HL-60/S4 (cell line): Measurements from ENCODE around the gene SNX8.

Experiments
- in situ Hi-C: fragments of 300-500 bp; cut with MboI; formaldehyde crosslinking; loops from 2 replicates; pipeline ENCODE4 v1.14.3; 2022; ENCODE audit warnings: low sequenced_read_pairs

Gene SNX8

GRCh38 chr7:2247141-2247995, 66.9 kb downstream of the SNX8 start:
- in situ Hi-C loops, result no loop called here

GRCh38 chr7:2245883-2246675, 68.2 kb downstream of the SNX8 start:
- in situ Hi-C loops, result no loop called here

- in situ Hi-C loops, result no loop called here
Measured at GRCh38 chr7:2244404-2244995, 69.7 kb downstream of the SNX8 start.

- in situ Hi-C loops, result no loop called here
Measured at GRCh38 chr7:2243458-2243857, 70.8 kb downstream of the SNX8 start.

- in situ Hi-C loops, result no loop called here
Measured at GRCh38 chr7:2242541-2243429, 71.5 kb downstream of the SNX8 start.

GRCh38 chr7:2241580-2242540, 72.4 kb downstream of the SNX8 start, which contains the start of the genes MRM2 and NUDT1:
MRM2 (minus strand) TSS chr7:2242205; CDS start chr7:2242169, 36 bp downstream.
NUDT1 (plus strand) TSS chr7:2242226; CDS start chr7:2244575, 2,349 bp downstream.
- in situ Hi-C loops, result no loop called here

GRCh38 chr7:2239242-2239641, 75.0 kb downstream of the SNX8 start:
- in situ Hi-C loops, result no loop called here

- in situ Hi-C loops, result no loop called here
Measured at GRCh38 chr7:2237109-2237602, 77.1 kb downstream of the SNX8 start.

GRCh38 chr7:2233926-2234325, 80.3 kb downstream of the SNX8 start:
- in situ Hi-C loops, result no loop called here

- in situ Hi-C loops, result no loop called here
Measured at GRCh38 chr7:2232766-2233520, 81.3 kb downstream of the SNX8 start, which contains the start of gene MAD1L1. MAD1L1 (minus strand) TSS chr7:2232945; CDS start chr7:2230133, 2,812 bp downstream.

- in situ Hi-C loops, result no loop called here
Measured at GRCh38 chr7:2231992-2232765, 82.1 kb downstream of the SNX8 start.

- in situ Hi-C loops, result no loop called here
Measured at GRCh38 chr7:2230882-2231281, 83.4 kb downstream of the SNX8 start.

GRCh38 chr7:2230226-2230625, 84.0 kb downstream of the SNX8 start:
- in situ Hi-C loops, result no loop called here

GRCh38 chr7:2229467-2229866, 84.8 kb downstream of the SNX8 start:
- in situ Hi-C loops, result no loop called here

GRCh38 chr7:2228921-2229320, 85.3 kb downstream of the SNX8 start:
- in situ Hi-C loops, result no loop called here

- in situ Hi-C loops, result no loop called here
Measured at GRCh38 chr7:2227699-2228098, 86.5 kb downstream of the SNX8 start.

GRCh38 chr7:2225830-2226229, 88.4 kb downstream of the SNX8 start:
- in situ Hi-C loops, result no loop called here

GRCh38 chr7:2225336-2225735, 88.9 kb downstream of the SNX8 start:
- in situ Hi-C loops, result no loop called here
